Central memory CD4-positive, alpha-beta T cell (primary cell): ENCODE measurements around the gene CD274.
"Not testable (repeated sequence)": the region's sequence is repeated elsewhere in the genome, so short reads cannot be mapped to it uniquely, and the experiment has no call there.

Source experiments
- DNase-seq: peaks from one replicate; pipeline ENCODE4 v3.0.0; 2022

CD274 gene

GRCh38 chr9:5438301-5439162, 11.8 kb upstream of the CD274 start:
- peak; percentile 66 for DNase-seq

DNA sequence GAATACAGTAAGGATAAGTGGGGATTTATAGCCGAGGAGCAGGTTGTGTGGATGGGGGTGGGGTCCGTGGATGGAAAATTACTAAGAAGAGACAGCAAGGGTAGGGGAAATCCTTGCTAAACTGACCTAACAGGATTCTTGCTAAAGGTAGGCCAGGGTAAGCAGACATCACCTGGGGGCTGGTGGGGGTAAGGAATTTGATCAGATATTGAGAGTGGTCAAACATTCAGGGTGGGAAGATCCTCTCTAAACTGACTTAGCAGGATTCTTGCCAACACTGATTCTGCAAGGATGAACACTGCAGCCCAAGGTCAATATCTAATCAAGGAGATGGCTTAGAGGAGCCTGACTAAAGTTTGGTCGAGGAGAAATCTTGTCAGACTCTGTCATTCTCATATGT, 9.9 kb upstream of the CD274 start:
- no peak for DNase-seq

GRCh38 chr9:5441043-5441442, 9.3 kb upstream of the CD274 start:
- no peak for DNase-seq

- DNase-seq, result no peak
These were observed 7.8 kb upstream of the CD274 start for GRCh38 chr9:5442400-5443011.

GRCh38 chr9:5443850-5444249, 6.5 kb upstream of the CD274 start:
- no peak for DNase-seq

- DNase-seq, result not testable (repeated sequence)
These were observed 5.2 kb upstream of the CD274 start for GRCh38 chr9:5445096-5445495.

DNA sequence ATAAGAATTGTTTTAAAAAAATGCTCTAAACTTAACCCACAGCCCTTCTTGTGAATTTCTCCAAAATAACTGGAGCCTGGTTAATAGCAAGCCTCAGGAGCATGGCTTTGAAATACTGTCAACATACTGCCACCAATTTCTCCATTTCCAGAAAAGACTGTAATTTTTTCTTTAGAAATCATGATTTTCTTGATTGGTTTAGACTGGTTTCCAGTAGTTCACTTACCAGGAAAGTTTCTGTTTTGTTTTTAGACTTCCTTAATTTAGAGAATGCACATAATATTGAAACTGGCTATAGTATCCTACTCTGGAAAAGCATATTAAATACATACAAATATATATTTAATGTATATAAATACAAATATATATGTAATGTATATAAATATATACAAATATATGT, 4.5 kb upstream of the CD274 start:
- DNase-seq, result no peak

DNA sequence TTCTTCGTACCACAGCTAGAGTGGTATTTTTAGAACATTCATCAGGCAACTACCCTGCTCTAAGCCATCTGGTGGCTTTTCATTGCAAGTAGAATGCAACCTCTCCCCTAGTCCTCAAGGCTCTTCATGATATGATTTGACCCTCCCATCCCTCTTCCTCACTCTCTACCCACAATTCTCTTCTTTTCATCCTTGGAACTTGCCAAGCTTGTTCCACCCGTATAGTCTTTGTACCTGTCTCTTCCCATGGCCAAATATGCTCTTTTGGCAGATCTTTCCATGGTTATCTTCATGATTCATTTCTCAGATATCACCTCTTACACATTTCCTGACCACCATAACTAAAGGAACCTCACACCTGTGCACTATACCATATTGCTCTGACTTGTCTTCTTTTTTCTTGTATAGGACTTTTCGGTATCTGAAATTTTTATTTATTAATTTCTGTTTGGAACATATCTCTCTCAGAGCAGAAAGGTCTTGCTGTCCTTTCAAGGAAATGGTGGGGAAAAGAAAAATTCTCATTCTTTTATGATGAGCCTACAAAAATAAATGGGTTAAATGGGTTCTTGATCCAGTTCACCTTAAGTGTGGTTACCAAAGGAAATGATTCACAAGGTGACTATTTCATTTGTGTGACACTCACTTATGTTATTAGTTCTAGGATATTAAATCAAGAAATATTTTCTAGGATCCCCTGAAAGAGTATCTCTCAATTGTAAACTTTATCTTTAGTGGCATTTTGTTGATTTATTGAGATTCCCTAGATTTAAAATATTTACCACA, 3.7 kb upstream of the CD274 start:
- DNase-seq, result no peak

DNA sequence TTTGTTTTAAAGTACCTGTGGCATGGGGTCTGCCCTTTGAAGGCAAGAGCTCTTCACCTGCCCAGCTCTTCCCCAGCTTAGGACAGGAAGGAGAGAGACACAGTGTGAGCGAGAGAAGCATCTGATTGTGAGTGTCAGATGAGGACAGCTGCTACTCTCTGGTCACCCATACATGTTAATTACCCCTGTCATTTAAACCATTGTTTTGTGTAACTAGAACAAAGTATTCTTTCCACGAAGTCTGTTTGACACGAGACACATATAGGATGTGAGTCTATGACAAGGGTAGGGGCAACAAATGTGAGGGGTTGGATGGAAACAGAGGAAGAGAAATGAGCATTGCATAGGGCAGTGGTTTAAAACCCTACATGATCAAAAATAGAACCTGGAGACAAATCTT, 3.0 kb upstream of the CD274 start:
- DNase-seq, result no peak

DNA sequence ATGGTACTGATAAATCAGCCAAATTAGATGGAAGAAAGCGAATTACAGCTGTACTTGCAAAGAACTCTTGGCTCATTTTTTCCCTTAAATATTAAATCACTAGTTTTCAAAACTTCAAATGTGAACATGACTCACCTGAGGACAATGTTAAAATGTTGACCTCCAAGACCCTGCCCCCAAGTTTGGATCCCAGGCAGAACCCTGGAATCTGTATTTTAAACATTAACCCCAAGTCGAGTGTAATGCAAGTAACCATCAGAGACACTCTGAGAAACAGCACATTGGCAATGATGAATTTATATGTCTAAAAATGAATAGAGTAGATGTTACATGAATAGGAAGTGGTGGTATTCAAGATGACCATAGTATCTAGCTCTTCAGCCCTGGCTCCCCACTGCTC, 2.3 kb upstream of the CD274 start:
- DNase-seq, result no peak

DNA sequence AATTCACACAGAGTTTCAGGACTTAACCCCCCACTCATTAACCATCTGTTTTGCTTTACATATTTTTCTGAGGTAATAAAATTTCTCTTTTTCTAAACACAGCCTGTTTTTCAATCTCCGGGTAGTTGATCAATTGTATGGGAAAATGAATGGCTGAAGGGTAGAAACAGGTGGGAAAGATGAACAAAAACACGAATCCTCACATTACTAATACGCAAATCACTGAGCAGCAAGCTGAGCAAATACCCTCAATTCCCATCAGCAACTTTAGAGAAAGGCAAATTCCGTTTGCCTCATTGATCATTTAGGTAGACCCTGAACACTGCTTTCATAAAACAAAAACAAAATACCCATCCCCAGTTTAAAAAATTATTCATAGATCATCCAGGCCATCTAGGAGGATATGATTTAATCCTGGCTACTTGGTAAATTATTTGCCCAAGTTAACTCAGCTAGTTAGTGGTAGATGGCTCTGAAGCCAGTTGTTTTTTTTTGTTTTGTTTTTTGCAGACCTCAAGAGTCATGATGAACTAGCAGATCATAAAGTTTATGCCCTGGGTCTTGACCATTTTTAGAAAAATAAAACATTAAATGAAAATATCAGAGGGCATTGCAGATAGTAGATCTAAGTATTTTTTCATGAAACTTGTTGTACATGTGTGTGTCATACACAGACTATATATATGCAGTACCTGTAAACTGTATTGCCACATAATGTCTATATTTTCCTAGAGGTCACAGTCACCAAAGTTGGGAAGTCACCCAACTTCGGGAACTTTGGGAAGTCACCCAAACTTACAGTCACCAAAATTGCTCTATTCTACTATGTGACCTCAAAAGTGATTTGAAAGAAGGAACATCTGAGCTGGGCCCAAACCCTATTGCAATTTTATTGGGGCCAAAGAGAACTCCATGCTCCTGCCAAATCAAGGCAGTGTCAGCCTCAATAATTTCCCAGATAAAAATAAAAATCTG, 1.6 kb upstream of the CD274 start:
- DNase-seq, result no peak

GRCh38 chr9:5449521-5450358, 602 bp upstream of the CD274 start:
- DNase-seq, result no peak

DNA sequence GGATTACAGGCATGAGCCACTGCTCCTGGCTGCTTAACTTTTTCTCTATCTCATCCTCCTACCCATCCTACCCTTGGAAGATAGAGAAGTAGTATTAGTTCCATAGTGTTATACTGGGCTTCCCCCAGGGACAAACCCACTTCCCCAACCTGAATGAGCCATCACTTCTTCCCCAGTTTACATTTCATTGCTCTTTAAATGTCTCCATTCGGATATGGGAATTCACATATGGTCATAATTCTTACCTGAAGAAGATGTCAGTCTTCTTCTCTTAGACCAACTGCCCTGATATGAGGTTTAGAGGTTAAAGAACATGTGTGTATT, 1.9 kb downstream of the CD274 start:
- no peak for DNase-seq

DNA sequence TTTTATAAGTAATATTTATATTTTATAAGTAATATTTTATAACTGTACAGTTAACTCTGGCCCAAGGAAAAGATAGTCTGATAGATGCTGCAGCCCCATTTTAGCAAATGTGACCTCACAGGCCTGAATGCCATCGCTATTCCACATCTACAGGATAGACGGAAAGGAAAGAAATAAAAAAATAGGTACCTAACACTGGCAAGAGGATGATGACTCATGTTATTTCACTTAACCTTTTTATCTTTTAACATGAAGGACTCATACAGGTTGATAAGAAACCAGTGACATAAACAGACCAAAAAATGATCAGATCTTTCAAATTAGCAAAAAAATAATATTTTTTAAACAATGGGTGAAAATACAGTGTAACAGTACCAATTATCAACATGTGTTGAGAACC, 2.7 kb downstream of the CD274 start:
- no peak for DNase-seq

DNA sequence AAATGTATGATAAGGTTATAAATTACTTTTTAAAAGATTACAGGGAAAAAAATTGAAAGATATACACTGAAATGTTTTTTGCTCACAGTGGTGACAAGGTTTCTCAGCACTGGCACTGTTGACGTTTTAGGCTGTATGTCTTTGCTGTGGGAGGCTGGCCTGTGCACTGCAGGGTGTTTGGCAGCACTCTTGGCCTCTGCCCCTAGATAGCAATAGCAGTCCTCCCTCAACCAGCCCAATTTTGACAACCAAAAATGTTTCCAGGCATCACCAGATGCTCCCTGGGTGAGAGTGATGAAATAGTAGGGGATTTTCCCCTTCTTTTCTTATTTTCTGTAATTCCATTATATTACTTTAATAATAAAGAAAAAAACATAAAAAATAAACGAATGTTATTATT, 3.3 kb downstream of the CD274 start:
- no peak for DNase-seq

DNA sequence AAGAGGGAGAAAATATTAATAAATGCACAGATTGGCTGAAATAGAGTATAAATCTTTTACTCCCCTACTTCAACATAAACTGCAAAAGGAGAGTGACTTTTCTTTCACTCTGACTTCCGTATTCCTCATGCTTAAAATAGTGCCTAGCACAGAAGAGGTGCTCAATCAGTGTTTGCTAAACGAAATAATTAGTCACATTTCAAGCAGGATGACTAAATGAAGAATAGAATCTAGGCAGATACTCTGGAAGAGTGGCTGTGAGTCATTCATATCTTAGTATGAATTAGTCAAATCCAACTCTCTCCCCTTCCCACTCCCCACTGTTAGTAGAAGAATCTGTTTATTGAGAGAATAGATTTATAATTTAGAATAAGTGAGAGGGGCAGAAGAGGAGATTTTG, 4.8 kb downstream of the CD274 start:
- no peak for DNase-seq

DNA sequence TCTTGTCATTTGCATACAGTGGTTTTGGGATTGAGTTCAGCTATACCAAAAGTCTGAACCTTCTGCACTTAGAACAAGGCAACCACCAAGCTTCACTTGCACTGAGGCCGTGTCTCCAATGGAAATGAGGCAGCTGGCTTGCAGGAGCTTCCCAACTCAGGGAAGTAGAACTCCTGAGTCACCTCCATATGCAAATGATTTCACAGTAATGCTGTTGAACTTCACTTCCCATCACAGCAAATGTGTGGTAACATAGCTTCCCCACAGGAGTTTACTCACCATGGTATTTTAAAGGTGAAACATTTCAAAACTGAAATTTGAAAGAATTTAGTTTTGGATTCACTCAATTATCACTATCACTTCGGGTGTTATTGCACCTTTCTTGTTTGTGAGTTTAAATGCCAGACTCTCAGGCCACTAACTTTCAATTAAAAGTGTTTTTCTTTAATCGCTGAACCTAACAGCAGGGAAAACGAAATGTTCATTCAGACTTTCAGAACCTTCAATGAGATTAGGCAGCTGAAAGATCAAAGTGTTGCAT, 9.0 kb downstream of the CD274 start:
- DNase-seq, result no peak

DNA sequence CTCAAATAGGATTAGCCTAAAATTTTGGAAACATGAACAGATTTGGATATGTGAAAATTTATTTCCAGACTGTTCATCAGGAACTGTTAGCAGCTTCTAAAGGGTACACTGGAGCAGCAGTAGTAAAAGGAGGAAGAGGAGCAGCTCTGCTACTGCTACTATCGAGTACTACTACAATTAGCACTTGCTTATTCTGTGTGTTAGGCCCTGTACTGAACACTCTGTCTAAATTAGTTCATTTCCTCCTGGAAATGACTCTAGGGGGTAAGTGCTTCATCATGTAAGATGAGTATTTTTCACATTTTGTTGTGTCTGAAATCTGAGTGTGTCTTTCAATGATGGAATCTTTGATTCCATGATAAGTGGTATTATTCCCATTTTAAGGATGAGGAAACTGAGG, 9.8 kb downstream of the CD274 start:
- DNase-seq, result no peak

- DNase-seq, result not testable (repeated sequence)
These were observed 14.5 kb downstream of the CD274 start for GRCh38 chr9:5464831-5465330.

DNA sequence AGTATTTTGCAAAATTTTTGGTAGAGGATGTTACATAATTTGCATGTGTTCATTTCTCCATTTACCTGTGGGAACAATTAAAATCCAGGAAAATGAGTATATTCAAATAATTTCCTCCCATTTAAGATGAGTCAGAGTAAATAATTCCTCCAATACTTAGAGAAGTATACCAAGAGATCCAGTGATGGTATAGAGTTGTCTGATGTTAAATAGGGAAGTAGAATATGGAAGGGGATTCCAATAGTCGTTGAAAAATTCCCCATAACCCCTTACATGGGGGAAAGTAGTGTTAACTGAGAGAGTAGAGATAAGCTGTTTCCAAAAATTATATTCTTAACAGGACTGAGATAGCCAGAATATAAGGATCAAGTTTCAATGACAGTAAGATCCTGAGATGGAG, 15.7 kb downstream of the CD274 start:
- DNase-seq, result no peak

GRCh38 chr9:5466766-5467165, 16.4 kb downstream of the CD274 start:
- no peak for DNase-seq
